CD14-positive monocyte (primary cell): ENCODE measurements around the gene FBXO11. TPM values are rescaled to one million over a fixed set of nuclear protein-coding genes. Genes with fewer than 3 reads are reported as not detected.

Experiments used
- DNase-seq, 3 donors: peaks; one replicate each; pipeline ENCODE4 v3.0.0-alpha.2; 2011 to 2022
- H2AFZ ChIP-seq: 2 replicates; pipeline ENCODE4 v1.6.0; 2012; ENCODE audit warnings: mild to moderate bottlenecking, low read depth, low read length, inconsistent platforms; ENCODE audit not compliant: insufficient read depth, poor library complexity, severe bottlenecking
- H3K27ac ChIP-seq, 2 donors: 1 replicate in 1 of 2; 2 replicates in 1 of 2; pipeline ENCODE4 v1.5.1; 2012 to 2013; ENCODE audit warnings: low read length in 2 of 2, control low read depth in 1 of 2, inconsistent platforms in 1 of 2, low read depth in 1 of 2, mild to moderate bottlenecking in 1 of 2
- H3K27me3 ChIP-seq, 2 donors: one replicate each; pipeline versions ENCODE4 v1.6.0 to v1.6.1; 2011 to 2013; ENCODE audit warnings: low read length in 2 of 2; ENCODE audit not compliant: control insufficient read depth in 2 of 2, insufficient read depth in 2 of 2
- H3K36me3 ChIP-seq, 2 donors: replicated peaks in 1 of 2; 1 replicate in 1 of 2; 2 replicates in 1 of 2; pipeline versions ENCODE4 v1.5.1 to v1.6.1; 2012 to 2013; ENCODE audit warnings: low read length in 2 of 2, control low read depth in 1 of 2, inconsistent platforms in 1 of 2, mild to moderate bottlenecking in 1 of 2; ENCODE audit not compliant: insufficient read depth in 2 of 2, control insufficient read depth in 1 of 2
- H3K4me1 ChIP-seq, 2 donors: 1 replicate in 1 of 2; 2 replicates in 1 of 2; pipeline versions ENCODE4 v1.5.1 to v1.6.1; 2012 to 2013; ENCODE audit warnings: low read length in 2 of 2, control low read depth in 1 of 2, inconsistent platforms in 1 of 2, mild to moderate bottlenecking in 1 of 2, moderate library complexity in 1 of 2; ENCODE audit not compliant: insufficient read depth in 2 of 2, control insufficient read depth in 1 of 2
- H3K4me2 ChIP-seq: replicated peaks from 2 replicates; pipeline ENCODE3; 2012; ENCODE audit warnings: low read length, moderate library complexity, mild to moderate bottlenecking; ENCODE audit not compliant: poor library complexity, severe bottlenecking; ENCODE audit errors: extremely low read depth
- H3K4me3 ChIP-seq, 3 experiments: fragments of 200-600 bp in 1 of 3; sonication (generic) in 1 of 3; replicated peaks in 1 of 3; 1 replicate in 2 of 3; 2 replicates in 1 of 3; pipeline ENCODE4 v1.5.1; 2011 to 2013; ENCODE audit warnings: low read length in 3 of 3, mild to moderate bottlenecking in 3 of 3, control low read depth in 2 of 3, low read depth in 2 of 3, inconsistent platforms in 1 of 3, moderate library complexity in 1 of 3
- H3K79me2 ChIP-seq: 2 replicates; pipeline ENCODE4 v1.6.0; 2012; ENCODE audit warnings: mild to moderate bottlenecking, control low read depth, inconsistent platforms, low read length, moderate library complexity; ENCODE audit not compliant: insufficient read depth
- H3K9ac ChIP-seq: 2 replicates; pipeline ENCODE4 v1.6.0; 2017; ENCODE audit warnings: low read length, mild to moderate bottlenecking; ENCODE audit not compliant: insufficient read depth, poor library complexity, severe bottlenecking
- H3K9me3 ChIP-seq, 2 donors: replicated peaks in 1 of 2; 1 replicate in 1 of 2; 2 replicates in 1 of 2; pipeline versions ENCODE4 v1.5.1 to v1.6.1; 2012 to 2013; ENCODE audit warnings: low read length in 2 of 2, control low read depth in 1 of 2; ENCODE audit not compliant: control insufficient read depth in 1 of 2, insufficient read depth in 1 of 2
- H4K20me1 ChIP-seq: 2 replicates; pipeline ENCODE4 v1.6.0; 2012; ENCODE audit warnings: mild to moderate bottlenecking, low read length, control low read depth, moderate library complexity; ENCODE audit not compliant: insufficient read depth
- H3K27ac Mint-ChIP-seq, 7 donors: one replicate each; pipeline ENCODE4 v1.8.0; 2020; ENCODE audit warnings: mild to moderate bottlenecking in 7 of 7, mixed read lengths in 7 of 7, moderate library complexity in 6 of 7, inconsistent platforms in 2 of 7
- H3K27me3 Mint-ChIP-seq, 3 donors: one replicate each; pipeline ENCODE4 v1.8.0; 2021 to 2022; ENCODE audit warnings: low read depth in 3 of 3, mild to moderate bottlenecking in 3 of 3, mixed read lengths in 3 of 3, moderate library complexity in 3 of 3, inconsistent platforms in 1 of 3
- H3K36me3 Mint-ChIP-seq, 2 donors: one replicate each; pipeline ENCODE4 v1.8.0; 2020; ENCODE audit warnings: mixed read lengths in 2 of 2, inconsistent platforms in 1 of 2, mild to moderate bottlenecking in 1 of 2
- H3K4me1 Mint-ChIP-seq: one replicate; pipeline ENCODE4 v1.8.0; 2020; ENCODE audit warnings: mild to moderate bottlenecking, mixed read lengths
- H3K4me3 Mint-ChIP-seq, 2 donors: one replicate each; pipeline ENCODE4 v1.8.0; 2020; ENCODE audit warnings: mild to moderate bottlenecking in 2 of 2, mixed read lengths in 2 of 2, moderate library complexity in 1 of 2
- H3K9me3 Mint-ChIP-seq, 7 donors: one replicate each; pipeline ENCODE4 v1.8.0; 2020 to 2022; ENCODE audit warnings: mixed read lengths in 7 of 7, mild to moderate bottlenecking in 6 of 7, moderate library complexity in 6 of 7, inconsistent platforms in 2 of 7
- WGBS: methylation state at CpG from one replicate; pipeline ENCODE4 v1.1.5; 2013; ENCODE audit warnings: missing lambda C conversion rate; ENCODE audit not compliant: insufficient coverage; 5-methylcytosine and 5-hydroxymethylcytosine counted together
- intact Hi-C, 2 donors: fragments of 100-400 bp; cut with micrococcal nuclease; formaldehyde crosslinking; loops; one replicate each; pipeline versions ENCODE4 v1.15.0 to v1.15.1; 2023
- polyA plus RNA-seq, 3 donors: library from polyadenylated mRNA; depleted of rRNA in 1 of 3; unstranded in 2 of 3; stranded (reverse) in 1 of 3; fragments of 300-500 nt in 2 of 3; fragments of >200 nt in 1 of 3; fragmentation: Illumina TruSeq in 2 of 3; gene quantifications; 1 replicate in 2 of 3; 2 replicates in 1 of 3; pipeline ENCODE4 v1.2.3, GENCODE V29; 2012 to 2021
- TF ChIP-seq, protein P1 (sequence below): fragments of 200-600 bp; IDR thresholded peaks from one replicate; pipeline ENCODE4 v1.8.0; 2022; ENCODE audit warnings: antibody characterized with exemption, mild to moderate bottlenecking

Gene FBXO11
- polyA plus RNA-seq, 3 donors, result 2.2 to 51.3 (median 4.6) TPM

DNA sequence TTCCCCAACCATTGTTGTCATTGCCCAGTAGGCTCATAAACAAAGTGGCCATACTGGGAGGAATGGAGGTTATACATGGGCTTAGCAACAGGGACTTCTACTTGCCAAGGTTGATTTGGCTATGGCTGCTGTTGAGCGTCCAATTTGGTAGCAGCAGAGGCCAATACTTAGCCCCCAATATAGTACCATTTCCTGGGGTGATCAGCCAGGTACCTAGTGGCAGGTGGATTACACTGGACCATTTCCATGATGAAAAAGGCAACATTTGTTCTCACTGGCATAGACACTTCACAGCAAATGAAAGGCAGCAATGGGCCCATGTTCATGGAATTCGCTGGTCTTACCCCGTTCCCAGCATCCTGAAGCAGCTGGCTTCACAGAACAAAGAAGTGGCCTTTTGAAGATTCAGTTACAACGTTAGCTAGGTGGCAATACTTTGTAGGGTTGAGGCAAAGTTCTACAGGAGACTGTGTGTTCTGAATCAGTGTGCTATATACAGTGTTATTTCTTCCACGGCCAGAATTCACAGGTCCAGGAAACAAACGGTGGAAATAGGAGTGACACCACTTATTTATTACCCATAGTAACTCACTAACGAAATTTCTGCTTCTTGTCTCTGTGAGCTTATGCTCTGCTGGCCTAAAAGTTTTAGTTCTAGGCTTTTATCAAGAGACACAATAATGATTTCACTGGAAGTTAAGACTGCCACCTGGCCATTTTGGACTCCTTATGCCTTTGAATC, 37.5 kb downstream of the FBXO11 start:
- H2AFZ ChIP-seq, result no peak overlapping the region
- no peaks in the 10 kb centered on the region for H3K27me3 ChIP-seq
- Mint-ChIP-seq H3K27me3 (peaks cover 0 to 2% (median 0%) of the 10 kb centered on the region in 3 donors), H3K27ac (peak overlapping the region in 6 of 7 donors; percentile 12 to 70 (median 39)), H3K9me3 (no peaks in the 10 kb centered on the region), H3K4me1 (peaks cover 36% of the 10 kb centered on the region), H3K4me3 (no peak overlapping the region), H3K36me3 (peaks cover 22 to 35% of the 10 kb centered on the region in 2 donors)
- no peak overlapping the region for H3K4me2 ChIP-seq
- no peak for DNase-seq
- peak overlapping the region in 1 of 2 donors; percentile 62 for H3K27ac ChIP-seq
- intact Hi-C loops, result no loop called here
- H3K79me2 ChIP-seq, result peaks cover 100% of the 10 kb centered on the region
- TF ChIP-seq, protein P1, sequence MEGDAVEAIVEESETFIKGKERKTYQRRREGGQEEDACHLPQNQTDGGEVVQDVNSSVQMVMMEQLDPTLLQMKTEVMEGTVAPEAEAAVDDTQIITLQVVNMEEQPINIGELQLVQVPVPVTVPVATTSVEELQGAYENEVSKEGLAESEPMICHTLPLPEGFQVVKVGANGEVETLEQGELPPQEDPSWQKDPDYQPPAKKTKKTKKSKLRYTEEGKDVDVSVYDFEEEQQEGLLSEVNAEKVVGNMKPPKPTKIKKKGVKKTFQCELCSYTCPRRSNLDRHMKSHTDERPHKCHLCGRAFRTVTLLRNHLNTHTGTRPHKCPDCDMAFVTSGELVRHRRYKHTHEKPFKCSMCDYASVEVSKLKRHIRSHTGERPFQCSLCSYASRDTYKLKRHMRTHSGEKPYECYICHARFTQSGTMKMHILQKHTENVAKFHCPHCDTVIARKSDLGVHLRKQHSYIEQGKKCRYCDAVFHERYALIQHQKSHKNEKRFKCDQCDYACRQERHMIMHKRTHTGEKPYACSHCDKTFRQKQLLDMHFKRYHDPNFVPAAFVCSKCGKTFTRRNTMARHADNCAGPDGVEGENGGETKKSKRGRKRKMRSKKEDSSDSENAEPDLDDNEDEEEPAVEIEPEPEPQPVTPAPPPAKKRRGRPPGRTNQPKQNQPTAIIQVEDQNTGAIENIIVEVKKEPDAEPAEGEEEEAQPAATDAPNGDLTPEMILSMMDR, result no peak
- no peak overlapping the region for H3K4me3 ChIP-seq
- H3K4me1 ChIP-seq, result peaks cover 5 to 18% of the 10 kb centered on the region in 2 donors
- H3K9me3 ChIP-seq, result no peaks in the 10 kb centered on the region
- peaks cover 100% of the 10 kb centered on the region for H4K20me1 ChIP-seq
- peaks cover 12 to 59% of the 10 kb centered on the region in 2 donors for H3K36me3 ChIP-seq
- H3K9ac ChIP-seq, result no peak overlapping the region
- WGBS, result 81% methylated on average over 4 of the region's 7 CpGs

DNA sequence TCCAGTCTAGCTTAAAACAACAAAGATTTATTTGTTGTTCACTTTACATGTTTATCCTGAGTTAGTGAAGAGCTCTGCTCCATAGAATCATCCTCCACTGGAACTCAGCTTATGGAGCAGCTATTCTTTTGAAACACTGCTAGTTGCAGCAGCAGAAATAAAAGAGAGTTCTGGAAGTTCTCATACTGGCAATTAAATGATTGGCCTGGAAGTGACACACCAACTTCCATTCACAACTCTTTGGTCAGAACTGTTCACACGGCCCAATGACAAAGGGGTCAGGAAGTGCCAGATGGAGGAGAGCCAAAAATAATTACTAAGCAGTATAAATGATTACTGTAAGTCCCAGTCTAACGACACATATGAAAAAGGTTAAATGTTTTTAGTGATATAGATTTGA, 39.1 kb downstream of the FBXO11 start:
- Mint-ChIP-seq H3K27me3 (peaks cover 0 to under 1% (median 0%) of the 10 kb centered on the region in 3 donors), H3K36me3 (peaks cover 16 to 32% of the 10 kb centered on the region in 2 donors), H3K4me1 (peaks cover 36% of the 10 kb centered on the region), H3K27ac (peak overlapping the region in 3 of 7 donors; percentile 8 to 82 (median 12)), H3K9me3 (no peaks in the 10 kb centered on the region), H3K4me3 (no peak overlapping the region)
- Histone ChIP-seq H3K4me1 (peaks cover 5 to 18% of the 10 kb centered on the region in 2 donors), H3K4me2 (no peak overlapping the region), H3K79me2 (peaks cover 100% of the 10 kb centered on the region), H3K36me3 (peaks cover 3 to 43% of the 10 kb centered on the region in 2 donors), H3K4me3 (no peak overlapping the region), H3K27ac (peak overlapping the region in 1 of 2 donors; percentile 62), H3K9me3 (no peaks in the 10 kb centered on the region), H2AFZ (no peak overlapping the region), H3K9ac (no peak overlapping the region), H4K20me1 (peaks cover 100% of the 10 kb centered on the region), H3K27me3 (no peaks in the 10 kb centered on the region)
- TF ChIP-seq, protein P1, result no peak
- peak; percentile 23 to 44 (median 29) for DNase-seq
- intact Hi-C loops, result no loop called here
- WGBS, result no CpG with 5 or more reads among the region's 2 CpGs
